Fibroblast of peridontal ligament (primary cell): ENCODE data around the gene CLDN9.

Source experiments
- DNase-seq: peaks from one replicate; pipeline ENCODE4 v3.0.0-alpha.2; 2010; ENCODE audit errors: extremely low read depth

CLDN9 gene

DNA sequence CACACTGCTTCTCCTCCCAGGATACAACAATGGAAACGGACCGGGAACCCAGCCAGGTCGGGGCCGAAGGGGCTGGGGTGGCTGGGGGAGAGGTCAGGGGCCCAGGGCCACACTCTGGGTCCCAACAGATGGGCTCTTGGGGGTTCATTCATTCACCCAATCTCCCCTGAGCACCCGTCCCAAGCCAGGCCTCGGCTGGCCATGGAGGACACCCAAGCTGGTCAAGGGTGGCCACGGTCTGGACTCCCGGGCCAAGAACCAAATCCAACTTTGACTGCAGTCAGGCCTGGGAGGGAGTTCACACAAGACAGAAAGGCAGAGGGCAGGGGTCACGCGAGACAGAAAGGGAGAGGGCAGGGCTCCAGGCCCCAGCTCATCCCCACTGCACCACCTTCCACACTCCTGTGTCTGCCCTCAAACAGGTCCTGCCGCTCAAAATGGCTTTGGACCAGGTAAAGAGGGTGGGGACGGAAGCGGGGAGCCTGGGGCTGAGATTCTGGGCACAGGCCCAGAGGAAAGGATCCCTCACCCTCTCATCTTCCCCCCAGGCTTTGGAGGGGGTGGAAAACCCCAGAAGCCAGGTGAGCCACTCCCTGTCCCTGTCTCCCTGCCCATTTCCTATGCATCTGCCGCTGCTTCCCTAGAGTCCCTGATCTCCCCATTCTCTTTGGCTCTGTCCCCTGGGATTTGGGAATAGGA, 20.2 kb upstream of the CLDN9 start:
- DNase-seq, result no peak

DNA sequence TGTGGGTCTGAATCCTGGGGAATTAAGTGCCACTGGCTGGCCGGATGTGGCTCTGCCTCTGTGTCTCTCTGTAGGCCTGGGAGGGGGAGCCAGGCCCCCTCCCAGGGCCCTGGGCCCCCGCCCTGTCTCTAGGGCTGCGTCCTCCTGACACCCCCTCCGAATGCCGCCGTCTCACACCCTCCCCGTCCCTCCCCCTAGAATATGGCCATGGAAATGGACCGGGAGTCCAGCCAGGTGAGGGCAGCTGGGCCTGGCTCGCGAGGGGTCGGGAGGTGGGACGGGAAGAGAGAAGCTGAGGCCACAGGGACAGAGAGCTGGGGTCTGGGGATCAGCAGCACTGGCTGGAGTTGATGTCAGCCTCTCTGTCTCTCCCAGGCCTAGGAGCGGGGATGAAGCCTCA, 16.4 kb upstream of the CLDN9 start:
- DNase-seq, result no peak

DNA sequence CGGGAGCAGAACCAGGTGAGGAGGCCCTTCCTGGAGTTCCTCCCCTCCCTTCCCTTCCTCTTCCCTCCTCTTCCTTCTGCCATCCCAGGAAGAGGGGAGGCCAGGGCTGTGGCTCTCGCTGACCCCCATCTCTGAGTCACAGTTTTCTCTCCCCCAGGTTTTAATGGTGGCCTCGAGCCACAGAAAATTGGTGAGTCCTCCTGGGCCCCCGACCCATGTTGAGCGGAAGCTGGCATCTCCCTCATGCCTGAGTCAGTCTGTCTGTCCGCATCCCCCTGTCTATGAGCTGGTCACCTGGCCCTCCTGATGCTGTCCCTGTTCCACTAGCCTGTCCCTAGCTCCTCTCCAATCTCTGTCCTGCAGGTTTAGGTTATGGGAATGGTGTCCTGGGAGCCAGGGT, 12.8 kb upstream of the CLDN9 start:
- DNase-seq, result no peak

DNA sequence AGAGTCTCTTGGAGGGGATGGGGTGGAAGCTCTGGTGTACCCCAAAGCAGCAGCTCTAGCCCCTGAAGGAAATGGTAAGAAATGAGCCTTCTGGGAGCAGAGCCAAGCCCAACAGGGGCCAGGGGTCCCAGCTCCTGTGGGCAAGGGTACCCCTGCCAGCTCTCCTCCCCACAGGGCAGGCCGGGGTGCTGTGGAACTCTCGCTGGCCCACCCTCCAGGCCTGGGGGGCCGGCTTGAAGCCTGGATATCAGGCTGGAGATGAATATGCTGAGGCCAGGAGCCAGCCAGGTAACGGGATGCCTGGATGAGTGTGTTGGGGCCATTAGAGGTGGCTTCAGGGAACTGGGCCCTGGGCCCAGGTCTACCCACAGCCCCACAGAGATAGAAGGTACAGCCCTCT, 12.2 kb upstream of the CLDN9 start:
- no peak for DNase-seq

DNA sequence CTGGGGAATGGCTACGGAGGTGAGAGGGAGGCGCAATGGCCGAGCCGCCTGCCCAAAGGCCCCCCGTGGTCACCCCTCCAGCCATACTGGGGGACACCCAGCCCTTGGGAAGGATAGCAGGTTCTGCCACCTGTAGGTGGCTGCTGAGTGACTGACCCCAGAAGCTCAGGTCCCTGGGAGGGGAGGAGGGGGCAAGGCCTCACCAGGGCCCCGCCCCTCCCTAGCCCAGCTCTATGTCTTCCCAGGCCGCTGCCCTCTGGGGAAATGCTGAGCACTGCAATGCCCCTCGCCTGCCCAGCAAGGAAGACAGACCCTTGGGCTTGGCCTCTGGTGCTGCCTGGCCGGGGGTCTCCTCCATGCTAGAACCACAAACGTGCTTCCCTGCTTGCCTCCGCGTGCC, 11.4 kb upstream of the CLDN9 start:
- DNase-seq, result no peak

DNA sequence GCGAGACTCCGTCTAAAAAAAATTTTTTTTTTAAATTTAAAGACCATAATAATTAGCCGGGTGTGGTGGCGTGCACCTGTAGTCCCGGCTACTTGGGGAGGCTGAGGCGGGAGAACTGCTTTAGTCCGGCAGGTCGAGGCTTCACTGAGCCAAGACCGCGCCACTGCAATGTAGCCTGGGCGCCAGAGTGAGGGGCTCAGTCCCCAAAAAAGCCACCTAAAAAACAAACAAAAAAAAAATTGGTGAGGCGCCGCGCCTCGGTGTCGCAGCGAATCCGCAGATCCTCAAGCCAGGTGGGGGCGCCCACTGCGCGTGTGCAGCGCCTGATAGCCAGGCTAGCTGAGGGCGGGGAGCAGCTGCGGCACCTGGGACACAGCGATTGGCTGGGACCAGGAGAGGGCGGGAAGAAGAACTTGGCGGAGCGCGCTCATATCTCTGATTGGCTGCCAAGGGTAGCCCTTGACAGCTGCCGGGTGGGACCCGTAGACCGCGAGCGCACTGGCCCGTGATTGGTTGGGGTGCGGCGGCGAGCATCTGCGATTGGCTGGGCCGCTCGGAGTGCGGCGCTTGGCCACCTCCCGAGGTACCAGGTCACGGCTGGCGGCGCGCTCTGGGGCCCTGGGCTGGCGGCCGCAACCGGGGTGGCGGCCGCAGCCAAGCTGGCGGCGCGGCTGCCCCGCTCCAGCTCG, 9.0 kb upstream of the CLDN9 start:
- DNase-seq, result peak; percentile 95

DNA sequence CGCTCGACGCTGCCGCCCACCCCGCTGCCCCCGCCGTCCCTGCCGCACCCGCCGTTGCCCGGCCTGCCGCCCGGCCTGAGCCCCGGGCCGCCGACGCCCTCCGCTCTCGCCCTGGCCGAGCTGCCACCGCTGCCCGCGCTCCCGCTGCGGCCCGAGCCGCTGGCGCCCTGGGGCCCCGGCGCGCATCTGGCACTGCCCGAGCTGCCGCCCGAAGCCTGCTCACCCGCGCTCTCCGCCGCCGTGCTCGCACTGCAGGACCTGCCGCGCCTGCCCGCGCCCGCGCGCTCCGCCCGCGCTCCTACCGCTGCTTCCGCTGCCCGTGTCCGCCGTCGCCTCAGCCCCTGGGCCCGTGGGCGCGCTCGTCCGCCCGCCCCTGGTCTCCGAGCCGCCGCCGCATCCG, 8.4 kb upstream of the CLDN9 start:
- no peak for DNase-seq

DNA sequence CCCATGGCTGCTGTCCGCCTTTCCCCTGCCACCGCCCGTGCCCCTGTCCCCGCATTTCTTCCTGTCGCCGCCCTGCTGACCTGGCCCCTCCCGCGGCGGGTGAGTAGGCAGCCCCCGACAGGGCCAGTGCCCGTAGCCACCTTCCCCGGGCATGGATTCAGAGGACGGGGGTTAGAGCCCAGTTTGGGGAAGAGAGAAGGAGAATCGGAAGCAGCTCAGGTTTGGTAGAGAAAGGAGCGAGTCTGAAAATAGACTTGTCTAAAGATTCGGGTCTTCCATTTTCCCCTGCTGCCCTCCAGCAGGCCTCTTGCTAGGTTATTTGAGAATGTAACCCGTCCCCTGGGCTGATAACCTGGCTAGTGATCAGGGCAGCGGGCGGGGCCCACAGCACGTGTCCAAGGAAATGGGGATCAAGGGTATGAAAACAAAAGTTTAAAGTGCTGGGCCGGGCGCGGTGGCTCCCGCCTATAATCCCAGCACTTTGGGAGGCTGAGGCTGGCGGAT, 7.9 kb upstream of the CLDN9 start:
- DNase-seq, result no peak

DNA sequence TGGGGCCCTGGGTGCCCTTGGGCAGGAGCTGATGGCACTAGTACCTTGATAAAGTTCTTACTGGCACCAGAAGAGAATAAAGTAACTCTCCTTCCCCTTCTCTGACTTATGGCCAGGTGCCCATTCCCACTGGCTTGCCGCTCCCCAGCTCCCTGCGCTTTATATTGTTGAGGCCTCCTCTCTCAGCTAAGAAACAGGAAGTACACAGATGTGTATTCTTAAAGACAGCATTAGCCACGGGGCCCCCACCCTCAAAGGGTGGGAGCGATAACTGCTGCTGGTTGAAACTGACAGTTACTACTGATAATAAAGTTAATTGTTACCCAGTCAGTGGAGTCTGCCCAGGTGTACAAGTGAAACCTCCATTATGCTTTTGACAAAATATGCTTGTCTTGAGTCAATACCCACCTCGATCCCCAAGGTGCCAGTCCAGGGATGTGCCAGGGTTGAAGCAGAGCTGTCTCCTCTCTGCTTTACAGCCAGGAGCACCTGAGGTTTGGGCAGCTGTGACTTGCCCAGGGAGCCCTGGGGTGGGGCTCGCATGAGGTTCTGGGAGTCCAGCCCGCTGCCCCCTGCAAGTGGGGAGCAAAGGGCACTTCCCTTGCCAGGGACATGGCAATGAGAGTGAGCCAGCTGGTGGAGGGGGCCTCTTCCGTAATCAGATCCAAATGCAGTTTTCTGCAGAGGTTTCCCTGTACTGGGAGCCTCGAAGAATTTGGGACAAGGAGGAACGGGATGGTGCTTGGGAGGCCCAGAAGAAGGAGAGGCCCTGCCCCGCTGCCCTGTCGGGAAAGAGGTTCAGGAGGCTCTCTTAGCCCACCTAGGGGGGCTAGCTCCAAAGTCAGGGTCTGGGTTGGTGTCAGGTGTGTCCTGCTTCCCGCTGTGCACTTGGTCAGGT, 5.4 kb upstream of the CLDN9 start:
- no peak for DNase-seq

DNA sequence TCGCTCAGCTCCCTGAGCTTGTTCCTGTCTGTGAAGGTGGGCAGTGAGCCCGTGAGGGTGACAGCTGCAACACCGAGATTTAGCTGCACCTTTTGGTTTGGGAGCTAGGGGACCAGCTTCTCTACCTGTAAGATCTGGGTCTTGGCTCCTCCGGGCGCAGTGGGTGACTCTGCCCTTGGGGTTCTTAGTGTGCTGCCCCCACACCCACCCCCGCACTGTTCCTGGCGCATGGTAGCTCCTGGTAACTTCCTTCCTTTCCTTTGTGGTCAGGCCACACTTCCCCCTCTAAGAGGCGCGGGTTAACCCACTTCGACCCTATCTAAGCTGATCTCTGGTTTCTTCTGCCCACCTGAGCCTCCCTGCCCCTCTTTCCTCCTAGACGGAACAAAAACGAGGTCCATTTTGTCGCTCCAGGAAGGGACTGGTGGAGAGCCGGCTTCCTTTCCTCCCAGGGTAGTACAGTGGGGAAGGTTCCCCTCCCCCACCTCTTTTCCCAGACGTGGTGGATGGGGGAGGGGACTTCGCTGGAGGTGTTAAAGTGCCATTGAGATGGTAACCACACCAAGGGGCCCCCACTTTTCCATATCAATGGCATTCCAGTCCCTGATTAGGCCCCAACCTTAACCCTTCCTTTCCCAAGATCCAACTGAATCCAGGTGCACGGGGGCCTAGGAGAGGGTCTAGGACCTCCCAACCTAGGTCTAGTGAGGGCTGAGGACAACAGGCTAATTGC, 4.6 kb upstream of the CLDN9 start:
- no peak for DNase-seq

DNA sequence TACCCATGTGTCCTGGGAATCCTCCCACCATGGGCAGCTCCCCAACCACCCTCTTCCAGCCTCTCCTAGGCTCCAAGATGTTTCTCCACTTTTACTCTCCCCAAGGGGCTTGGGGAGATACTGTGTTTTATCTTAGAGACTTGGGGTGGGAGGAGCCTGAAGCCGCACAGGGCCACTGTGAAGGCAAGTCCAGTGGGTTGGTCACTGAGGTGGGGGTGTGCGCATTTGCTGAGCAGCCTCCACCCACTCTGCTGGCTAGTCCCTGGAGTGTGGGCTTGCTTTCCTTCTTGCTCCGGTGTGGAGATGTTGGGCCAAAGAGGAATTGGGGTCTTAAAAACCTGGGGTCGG, 4.1 kb upstream of the CLDN9 start:
- no peak for DNase-seq

DNA sequence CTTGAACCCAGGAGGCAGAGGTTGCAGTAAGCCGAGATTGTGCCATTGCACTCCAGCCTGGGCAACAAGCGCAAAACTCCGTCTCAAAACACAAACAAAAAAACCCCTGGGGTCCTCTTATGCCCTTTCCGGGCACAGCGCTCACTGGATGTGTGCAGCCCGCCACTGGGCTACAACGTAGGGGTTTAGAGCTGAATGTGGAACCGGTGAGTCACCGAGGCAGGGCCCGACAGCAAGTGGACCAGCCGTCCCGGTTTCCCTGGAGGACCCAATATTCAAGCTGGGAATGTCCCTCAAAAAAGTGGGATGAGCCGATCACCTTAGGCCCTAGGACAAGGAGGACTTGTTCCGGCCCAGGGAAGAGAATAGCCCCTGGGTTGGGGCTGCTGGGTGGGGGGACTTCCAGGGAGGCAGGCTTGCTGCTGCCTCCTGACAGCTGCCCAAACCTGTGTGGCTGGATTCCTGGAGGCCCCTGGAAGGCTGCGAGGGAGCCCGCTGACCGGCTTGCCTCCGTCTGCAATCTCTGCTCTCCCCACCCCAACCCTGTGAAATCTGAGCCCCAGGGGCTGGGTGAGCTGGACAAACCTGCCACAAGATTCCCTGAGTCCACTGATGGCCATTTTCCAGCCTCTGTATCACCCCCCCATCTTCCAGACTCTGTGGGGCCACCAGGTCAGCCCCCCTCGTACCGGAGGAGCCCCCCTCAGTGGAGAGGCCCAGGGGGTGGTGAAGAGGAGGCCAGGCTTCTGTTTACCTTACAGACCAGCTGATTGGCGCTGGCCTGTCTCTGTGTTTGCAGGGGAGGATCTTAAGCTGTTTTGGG, 2.9 kb upstream of the CLDN9 start:
- DNase-seq, result no peak

DNA sequence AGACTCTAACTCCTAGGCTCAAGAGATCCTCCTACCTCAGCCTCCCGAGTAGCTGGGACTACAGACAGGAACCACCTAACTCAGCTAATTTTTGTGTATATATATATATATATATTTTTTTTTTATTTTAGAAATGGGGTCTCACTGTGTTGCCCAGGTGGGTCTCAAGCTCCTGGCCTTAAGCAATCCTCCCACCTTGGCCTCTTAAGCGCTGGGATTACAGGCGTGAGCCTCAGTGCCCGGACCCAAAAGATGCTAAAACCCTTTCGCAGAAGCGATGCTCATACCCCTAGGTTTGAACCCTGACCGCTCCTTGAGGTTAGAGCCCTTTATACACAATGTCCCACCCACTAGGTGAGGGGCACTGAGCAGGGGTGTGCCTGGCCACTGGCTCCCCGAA, 2.2 kb upstream of the CLDN9 start:
- DNase-seq, result no peak

DNA sequence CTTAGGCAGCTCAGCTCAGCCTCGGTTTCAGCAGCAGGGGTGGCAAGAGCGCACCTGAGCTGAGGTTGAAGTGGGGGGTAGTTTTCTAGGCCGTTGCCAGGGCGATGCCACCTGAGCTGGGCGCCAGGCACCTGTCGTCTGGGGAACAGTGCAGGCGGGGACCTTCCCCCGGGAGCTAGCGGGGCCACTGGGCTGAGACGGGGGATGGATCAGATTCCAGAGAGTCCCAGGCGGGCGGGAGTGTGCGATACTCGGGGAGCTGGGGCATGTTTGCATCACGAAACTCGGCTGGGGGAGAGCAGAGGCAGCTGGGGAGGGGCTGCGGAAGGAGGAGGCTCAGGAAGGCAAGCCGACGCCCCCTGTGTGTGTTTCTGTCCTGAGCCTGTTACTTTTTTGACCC, 477 bp upstream of the CLDN9 start:
- no peak for DNase-seq

DNA sequence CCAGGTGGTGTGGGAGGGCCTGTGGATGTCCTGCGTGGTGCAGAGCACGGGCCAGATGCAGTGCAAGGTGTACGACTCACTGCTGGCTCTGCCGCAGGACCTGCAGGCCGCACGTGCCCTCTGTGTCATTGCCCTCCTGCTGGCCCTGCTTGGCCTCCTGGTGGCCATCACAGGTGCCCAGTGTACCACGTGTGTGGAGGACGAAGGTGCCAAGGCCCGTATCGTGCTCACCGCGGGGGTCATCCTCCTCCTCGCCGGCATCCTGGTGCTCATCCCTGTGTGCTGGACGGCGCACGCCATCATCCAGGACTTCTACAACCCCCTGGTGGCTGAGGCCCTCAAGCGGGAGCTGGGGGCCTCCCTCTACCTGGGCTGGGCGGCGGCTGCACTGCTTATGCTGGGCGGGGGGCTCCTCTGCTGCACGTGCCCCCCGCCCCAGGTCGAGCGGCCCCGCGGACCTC, 798 bp downstream of the CLDN9 start:
- no peak for DNase-seq

DNA sequence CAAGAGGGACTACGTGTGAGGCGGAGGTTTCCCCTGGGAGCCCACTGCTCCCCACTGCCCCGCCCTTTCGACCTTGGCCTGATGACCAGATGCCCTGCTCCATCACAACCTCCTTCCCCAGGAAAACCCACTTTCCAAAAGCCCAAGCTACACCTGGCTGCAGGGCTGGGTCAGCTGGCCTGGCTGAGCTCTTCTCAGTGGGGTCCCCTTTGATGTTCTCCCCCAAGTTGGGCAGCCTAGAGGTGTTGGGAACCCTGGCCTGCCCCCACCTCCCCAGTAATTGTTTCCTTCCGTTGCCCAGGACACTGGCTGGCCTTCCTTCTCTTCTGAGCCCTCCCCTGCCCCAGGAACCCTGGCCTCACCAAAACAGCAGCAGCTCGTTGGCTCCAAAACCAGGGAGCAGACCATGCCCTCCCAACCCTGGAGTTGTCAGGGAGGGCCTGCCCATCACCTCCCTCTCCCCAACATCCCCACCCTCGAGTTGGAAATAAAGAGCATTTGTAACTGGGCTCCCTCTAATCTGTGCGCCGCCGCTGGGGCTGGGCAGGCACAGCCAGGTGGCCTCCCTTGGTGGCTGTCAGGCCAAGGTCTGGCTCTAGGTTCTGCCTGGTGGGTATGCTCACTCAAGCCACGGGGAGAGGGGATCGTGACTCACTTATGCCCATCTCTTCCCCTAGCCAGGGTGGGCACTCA, 1.4 kb downstream of the CLDN9 start:
- no peak for DNase-seq

DNA sequence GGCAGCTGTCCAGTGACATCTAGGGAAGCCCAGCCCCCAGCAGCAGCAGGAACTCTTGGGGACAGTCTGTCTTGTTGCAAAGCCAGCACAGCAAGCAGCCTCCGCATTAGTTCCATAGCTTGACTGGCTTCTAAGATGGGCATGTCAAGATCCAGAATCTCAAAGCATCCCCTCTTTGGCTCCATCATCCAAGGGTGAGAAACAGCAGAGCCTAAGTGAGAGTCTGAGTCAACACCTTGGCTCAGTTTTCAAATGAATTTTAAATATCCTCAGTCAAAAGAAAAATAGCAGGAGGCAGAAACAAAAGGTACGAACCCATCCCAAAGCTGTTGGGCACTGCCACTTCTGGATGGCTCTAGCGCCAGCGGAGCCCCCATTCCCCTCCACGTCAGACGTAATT, 2.2 kb downstream of the CLDN9 start:
- no peak for DNase-seq

DNA sequence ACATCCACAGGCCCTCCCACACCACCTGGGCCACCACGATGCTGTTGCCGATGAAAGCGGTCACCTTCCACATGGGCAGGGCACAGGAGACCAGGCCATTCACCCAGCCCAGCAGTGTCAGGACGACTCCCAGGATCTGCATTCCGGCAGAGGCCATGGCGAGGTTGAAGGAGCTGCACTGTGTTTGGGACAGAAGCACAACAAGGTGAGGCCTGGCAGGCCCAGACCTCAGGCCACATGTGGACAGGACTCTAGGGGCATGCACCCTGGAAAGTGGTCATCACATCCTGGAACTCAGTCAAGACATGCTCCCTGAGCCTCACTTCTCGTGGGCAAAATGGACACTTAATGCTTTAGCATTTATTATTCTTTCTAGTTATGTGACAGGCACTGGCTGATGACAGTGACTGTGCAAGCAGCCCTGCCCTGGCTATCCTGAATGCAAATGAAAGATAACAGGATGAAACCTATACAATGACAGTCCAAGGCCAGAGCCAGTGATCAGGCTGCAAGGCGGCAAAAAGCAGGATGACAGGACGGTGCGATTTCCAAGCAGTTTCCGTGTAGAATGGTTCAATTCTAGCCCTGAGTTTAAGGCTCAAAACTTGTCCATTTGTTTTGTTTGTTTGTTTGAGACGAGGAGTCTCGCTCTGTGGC, 3.3 kb downstream of the CLDN9 start:
- no peak for DNase-seq

DNA sequence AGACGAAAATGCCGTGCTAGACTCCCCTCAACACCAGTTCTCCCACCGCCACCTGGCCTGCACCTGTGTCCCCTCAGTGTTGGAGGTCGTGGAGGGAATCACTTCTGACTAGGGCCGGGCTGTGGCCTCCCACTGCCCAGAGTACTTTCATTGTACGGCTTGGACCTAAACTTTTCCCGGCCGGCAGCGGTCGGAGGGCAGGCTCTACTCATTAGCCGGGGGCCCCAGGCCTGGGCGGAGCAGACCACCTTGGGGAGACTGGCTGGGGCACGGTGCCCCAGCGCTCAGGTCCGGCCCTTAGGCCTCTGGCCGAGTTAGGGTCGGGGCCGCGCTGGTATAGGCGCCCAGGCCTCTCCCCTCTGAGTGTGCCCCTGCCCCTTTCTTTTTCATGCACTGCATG, 4.6 kb downstream of the CLDN9 start:
- DNase-seq, result no peak
